GM18498 (cell line): ENCODE measurements around the gene GAREM2.

ENCODE experiments used
- ATAC-seq: cut with Tn5 transposase; IDR thresholded peaks from one replicate; pipeline ENCODE4 v1.9.1; 2021; ENCODE audit warnings: mild to moderate bottlenecking, moderate library complexity; ENCODE audit not compliant: unreplicated experiment

Gene GAREM2

DNA sequence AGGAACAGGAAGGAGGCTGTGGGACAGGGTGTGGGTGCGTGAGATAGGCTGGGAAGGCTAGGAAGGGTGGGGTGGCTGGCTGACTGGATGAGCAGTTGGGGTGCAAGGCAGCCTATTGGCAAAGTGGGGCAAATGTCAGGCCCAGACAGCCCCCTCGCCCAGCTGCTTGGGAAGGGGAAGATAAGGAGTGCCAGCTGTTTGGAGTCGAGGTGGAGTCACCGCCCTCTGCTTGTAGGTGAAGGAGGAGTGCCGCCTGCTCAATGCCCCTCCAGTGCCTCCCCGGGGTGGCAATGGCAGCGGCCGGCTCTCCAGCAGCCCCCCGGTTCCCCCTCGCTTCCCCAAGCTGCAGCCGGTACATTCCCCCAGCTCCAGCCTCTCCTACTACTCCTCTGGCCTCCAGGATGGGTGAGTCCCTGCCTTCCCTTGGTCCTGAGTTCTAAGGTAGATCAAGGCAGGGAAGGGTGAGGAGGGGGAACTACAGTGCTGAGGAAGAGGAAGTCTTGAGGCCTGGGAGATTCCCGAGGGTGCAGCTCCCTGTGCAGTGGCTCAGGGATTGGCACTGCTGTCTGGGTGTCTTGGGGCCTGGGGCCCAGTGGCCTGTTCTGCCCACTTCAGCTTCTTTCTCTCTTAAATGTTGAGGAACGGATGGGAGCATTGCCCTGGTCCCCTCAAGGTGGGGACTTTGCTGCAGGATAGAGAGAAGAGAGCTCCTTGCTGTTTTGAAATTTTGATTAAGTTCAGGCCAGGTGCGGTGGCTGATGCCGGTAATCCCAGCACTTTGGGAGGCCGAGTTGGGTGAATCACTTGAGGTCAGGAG is 13.3 kb downstream of the GAREM2 start:
- no peak for ATAC-seq

DNA sequence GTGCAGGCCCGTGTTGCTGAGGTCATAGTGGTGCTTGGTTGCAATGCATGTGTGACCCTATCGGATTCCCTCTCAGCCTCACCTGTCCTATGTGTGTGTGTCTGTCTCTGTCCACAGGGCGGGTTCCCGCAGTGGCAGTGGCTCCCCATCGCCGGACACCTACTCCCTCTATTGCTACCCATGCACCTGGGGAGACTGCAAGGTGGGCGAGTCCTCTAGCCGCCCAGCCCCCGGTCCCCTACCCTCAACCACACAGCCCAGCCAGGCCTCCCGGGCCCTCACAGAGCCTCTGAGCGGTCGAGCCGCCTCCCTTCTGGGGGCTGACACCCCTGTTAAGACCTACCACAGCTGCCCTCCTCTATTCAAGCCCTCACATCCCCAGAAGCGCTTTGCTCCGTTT is 14.2 kb downstream of the GAREM2 start:
- ATAC-seq, result no peak

- ATAC-seq, result no peak
Measured at GRCh38 chr2:26187537-26188104, 14.7 kb downstream of the GAREM2 start.

DNA sequence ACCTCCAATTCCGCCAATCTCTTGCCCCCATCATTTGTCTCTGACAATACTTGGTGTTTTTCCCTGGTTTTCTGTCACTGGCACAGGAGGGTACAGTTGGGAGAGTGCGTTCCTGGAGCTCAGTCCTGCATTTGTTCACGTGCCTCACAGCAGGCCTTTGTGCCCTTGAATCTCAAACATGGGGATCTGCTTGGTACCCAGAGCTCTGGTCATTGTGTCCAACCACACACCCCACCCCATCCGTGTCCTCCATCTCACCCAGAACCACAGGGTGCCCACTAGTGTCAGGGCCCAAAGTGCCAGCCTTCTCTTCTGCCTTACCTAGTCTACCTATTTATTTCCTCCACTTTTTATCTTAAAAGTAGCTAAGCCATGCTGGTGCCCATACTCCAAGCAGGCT is 16.2 kb downstream of the GAREM2 start:
- no peak for ATAC-seq

- ATAC-seq, result no peak
Measured at GRCh38 chr2:26189751-26190150, 16.9 kb downstream of the GAREM2 start.

DNA sequence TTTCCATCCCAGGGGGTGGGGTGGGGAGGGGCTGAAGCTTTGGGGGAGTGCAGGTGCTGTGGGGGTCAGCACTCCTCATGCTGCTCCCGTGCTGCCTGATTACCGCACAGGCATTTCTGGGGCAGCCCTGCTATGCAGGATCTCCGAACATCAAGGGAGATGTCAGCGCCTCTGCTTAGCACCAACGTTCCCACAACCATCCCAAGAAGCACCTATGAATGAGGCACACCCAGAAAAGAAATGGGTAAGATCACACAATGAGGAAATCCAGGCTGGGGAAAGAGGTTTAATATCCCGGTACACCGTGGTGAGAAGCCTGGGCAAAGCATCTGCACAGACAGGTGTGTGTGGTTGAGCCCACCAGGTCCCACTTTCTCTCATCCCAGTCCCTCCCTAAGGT is 17.5 kb downstream of the GAREM2 start:
- ATAC-seq, result no peak

DNA sequence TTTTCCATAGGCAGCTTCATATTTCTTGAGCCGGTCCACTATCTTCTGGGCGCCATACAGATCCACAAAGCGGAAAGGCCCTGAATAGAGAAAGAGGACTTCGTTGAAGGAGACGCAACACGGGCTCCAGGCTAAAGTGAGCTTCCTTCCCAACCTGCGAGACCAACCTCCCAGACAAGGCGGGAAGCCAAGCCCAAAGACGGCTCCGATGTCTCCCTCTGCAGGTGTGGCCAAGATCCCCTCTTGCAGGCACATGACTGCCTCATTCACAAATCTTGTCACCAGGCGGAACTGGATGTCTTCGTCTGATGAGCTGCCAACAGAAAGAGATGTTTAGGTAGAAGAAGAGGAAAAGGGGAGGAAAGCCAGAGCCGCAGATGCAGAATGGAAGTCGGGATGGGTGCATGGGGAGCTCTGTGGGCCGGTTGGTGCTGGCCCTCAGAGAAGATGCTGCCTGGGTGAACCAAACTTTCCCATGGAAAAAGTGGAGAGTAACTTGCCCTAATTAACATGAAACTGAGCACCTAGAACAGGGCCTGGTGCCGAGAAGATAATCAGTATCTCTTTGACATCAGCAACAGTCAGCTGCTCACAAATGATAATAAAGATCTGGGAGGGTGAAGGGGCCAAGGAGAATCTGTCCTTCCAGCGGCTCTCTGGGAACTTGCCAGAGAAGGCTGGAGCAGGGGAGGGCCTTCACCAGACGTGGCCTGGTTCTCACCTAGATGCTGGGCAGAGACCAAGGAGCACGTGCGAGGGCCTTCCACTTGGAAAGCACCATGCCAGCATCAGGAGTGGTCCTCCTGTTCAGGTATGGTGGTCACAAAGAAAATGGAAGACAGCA is 18.6 kb downstream of the GAREM2 start:
- ATAC-seq, result no peak

GRCh38 chr2:26193578-26194231 is 20.8 kb downstream of the GAREM2 start:
- no peak for ATAC-seq

DNA sequence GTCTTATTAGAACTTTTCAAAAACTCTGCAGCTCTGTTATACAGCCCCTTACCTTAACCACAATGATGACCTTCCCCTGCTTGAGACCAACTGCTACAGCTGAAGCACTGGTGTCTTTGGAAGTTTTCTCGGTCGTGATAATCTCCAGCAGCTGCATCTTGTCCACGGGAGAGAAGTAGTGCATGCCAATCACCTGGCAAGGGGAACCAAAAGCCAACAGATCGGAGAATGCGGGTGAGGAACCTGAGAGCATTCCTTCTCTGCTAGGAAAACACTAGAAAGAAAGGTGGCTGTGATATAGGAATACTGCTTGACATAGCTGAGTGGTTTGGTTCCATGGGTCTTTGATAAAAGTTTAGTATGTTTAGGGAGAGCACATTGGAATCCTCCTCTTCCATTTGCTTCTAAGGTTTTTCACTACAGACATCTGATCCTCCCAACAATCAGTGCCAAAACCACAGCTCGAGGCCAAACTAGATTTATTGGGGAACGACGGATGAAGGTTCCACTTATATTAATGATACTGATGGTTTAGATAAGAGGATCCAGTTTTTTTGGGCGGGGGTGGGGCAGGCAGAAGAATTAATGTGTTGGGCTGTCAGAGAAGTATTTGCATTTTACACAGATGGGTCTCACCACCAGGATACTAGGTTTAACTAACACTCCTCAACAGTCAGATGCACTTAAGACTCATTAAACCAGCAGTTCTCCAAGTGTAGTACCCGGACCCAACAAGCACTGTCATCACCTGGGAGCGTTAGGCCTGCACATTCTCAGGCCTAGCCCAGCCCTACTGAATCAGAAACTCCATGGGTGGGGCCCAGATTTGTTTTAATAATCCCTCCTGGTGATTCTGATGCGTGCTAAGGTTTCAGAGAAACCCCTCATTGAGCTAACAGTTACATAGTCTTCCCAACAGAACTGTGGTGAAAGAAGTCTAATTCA is 22.4 kb downstream of the GAREM2 start:
- no peak for ATAC-seq

DNA sequence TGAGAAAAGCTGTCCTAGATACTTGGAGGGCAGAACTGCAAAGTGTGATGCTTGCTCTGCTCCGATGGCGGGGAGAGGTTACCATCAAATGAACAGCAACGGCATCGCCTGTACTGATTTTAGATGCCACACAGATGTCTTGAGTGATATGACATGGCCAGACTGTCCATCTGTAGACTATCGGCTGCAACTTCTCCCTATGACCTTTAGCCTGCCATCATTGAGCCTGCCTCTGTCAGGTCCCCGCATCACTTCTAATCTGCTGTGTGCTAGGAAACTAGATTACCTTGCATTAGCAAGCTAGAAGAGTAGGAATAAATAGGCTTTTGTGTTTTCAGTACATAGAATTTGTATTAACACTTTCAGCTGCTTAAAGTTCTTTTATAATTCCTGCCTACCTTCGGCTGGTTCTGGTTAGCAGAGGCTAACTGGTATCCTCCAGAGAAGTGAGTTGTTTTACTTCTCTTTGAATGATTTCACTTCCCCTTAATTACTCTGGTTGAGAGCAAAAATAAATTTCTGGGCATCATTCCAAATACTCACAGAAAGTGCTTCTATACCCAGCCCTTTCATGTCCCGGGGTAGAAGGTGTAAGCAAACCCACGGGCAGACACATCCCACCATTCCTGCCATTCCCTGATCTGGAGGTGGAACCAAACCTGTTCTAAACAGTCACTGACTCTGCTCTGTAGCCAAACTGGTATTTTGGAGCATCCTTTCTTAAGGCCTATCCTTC is 24.0 kb downstream of the GAREM2 start:
- no peak for ATAC-seq

- ATAC-seq, result no peak
Measured at GRCh38 chr2:26197516-26197915, 24.6 kb downstream of the GAREM2 start.

DNA sequence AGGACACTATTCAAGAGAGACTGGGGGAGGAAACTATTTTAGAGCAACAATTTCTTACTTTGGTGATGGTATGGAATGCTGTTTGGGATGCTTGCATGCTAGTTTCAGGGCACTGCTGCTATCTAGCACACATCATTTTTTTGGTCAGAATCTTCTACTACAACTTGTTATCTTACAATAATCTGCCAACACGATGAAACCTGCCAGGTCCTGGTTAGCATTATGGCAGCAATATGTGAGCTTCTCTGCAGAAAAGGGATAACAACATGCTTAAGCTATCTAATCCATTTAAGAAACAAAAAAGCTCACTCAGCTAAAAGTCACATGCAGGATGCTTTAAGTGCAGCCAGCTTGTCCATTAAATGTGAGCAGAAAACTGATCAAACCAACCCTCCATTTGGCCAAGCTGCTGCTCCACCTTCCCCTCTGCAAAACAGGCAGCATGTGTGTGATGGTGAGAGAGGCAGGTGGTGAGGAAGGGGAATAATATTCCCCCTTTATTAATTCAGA is 30.1 kb downstream of the GAREM2 start:
- ATAC-seq, result no peak

GRCh38 chr2:26203906-26204305 is 31.0 kb downstream of the GAREM2 start:
- no peak for ATAC-seq

DNA sequence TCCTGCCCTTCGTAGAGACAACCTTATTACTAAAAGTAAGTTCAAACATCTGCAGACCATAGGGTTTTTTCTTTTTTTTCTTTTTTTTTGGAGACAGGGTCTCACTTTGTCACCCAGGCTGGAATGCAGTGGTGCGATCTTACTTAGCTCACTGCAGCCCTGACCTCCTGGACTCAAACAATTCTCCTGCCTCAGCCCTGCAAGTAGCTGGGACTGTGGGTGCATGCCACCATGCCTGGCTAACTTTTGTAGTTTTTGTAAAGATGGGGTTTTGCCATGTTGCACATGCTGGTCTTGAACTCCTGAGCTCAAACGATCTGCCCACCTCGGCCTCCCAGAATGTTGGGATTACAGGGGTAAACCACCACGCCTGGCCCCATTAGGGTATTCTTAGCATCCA is 39.1 kb downstream of the GAREM2 start:
- ATAC-seq, result no peak

- ATAC-seq, result no peak
Measured at GRCh38 chr2:26214759-26215158, 41.9 kb downstream of the GAREM2 start.

GRCh38 chr2:26215833-26216232 is 42.9 kb downstream of the GAREM2 start:
- no peak for ATAC-seq

DNA sequence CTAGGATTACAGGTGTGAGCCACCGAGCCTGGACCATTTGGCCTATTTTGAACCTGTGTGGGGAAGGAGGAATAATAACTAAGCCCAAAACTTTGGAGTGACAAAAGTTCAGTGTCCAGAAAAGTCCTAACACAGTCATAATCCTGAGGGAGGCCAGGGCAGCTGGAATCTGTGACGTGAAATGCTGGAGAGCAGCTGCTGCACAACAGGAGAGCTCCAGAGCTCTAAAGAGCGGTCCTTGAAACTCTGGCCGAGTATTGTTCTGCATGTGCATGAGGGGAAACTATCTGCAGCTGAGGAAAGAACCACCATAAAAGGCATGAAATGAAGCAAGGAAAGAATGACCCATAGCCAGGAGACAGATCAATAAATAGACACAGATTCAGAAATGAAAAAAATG is 43.7 kb downstream of the GAREM2 start:
- ATAC-seq, result no peak

DNA sequence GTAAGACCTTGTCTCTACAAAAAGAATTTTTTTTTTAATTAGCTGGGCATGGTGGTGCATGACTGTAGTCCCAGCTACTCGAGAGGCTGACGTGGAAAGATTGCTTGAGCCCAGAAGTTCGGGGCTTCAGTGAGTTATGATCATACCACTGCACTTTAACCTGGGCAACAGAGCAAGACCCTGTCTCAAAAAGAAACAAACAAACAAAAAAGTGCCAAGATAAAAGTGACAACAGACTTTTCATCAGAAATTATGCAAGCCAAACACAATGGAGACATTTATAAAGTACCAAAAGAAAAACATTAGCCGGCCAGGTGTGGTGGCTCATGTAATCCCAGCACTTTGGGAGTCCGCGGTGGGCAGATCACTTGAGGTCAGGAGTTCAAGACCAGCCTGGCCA is 44.8 kb downstream of the GAREM2 start:
- ATAC-seq, result no peak

DNA sequence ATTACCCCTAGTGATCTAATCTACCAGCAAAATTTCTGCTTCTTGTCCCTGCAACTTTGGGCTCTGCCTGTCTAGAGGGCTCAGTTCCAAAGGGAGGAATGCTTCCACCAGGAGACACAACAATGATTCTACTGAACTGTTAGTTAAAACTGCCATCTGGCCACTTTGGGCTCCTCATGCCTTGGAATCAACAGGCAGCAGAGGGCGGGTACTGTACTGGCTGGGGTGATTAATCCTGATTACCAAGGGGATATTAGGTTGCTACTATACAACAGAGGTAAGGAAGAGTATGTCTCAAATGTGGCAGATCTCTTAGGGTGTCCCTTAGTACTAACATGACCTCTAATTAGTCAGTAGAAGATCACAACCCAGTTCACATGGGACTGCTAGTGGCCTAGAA is 50.1 kb downstream of the GAREM2 start:
- no peak for ATAC-seq
